IMR-90 (cell line): ENCODE measurements around the gene CYB5D1. TPM values are rescaled to one million over a fixed set of nuclear protein-coding genes. Genes with fewer than 3 reads are reported as not detected.

Experiments used
- ATAC-seq: fragments of 200-7000 bp; cut with Tn5 transposase; 2 replicates; pipeline ENCODE4 v1.9.1; 2020; ENCODE audit warnings: low read depth, mild to moderate bottlenecking, moderate library complexity
- BruUV-seq: library from RNA; stranded (reverse); fragments of 400-500 nt; replicated peaks from 2 replicates; lab custom pipeline; 2021; lab: Mats Ljungman, UMichigan
- CTCF ChIA-PET: fragments of 300-600 bp; formaldehyde crosslinking; extraction: SDS; loops from one replicate; lab custom pipeline; 2021; ENCODE audit warnings: antibody characterized with exemption; lab: Yijun Ruan, JAX
- POLR2A ChIA-PET: fragments of 300-600 bp; sonication (Branson Sonifier 250); formaldehyde crosslinking; loops from one replicate; lab custom pipeline; 2022; ENCODE audit warnings: antibody characterized with exemption; ENCODE audit not compliant: unreplicated experiment; lab: Charles Lee
- DNase-seq: peaks from one replicate; pipeline ENCODE4 v3.0.0; 2013
- H2AFZ ChIP-seq: replicated peaks from 2 replicates; pipeline ENCODE3; 2013; ENCODE audit warnings: low read length, mild to moderate bottlenecking; ENCODE audit not compliant: poor library complexity
- H2AK5ac ChIP-seq: 2 replicates; pipeline ENCODE4 v1.6.1; 2013; ENCODE audit warnings: low read depth, low read length, inconsistent platforms
- H2AK9ac ChIP-seq: replicated peaks from 2 replicates; pipeline ENCODE3; 2013; ENCODE audit warnings: mild to moderate bottlenecking, low read depth, low read length, moderate library complexity; ENCODE audit not compliant: poor library complexity
- H2BK120ac ChIP-seq: 2 replicates; pipeline ENCODE4 v1.6.1; 2013; ENCODE audit warnings: low read depth, low read length, inconsistent platforms
- H2BK15ac ChIP-seq: 3 replicates; pipeline ENCODE4 v1.6.1; 2013; ENCODE audit warnings: low read depth, low read length, inconsistent platforms
- H2BK20ac ChIP-seq: 2 replicates; pipeline ENCODE4 v1.6.1; 2013; ENCODE audit warnings: low read depth, mild to moderate bottlenecking, inconsistent platforms, low read length, moderate library complexity
- H2BK5ac ChIP-seq: 2 replicates; pipeline ENCODE4 v1.6.1; 2013; ENCODE audit warnings: mild to moderate bottlenecking, low read depth, low read length, inconsistent platforms; ENCODE audit not compliant: poor library complexity, severe bottlenecking
- H3K14ac ChIP-seq: replicated peaks from 2 replicates; pipeline ENCODE4 v1.6.1; 2013; ENCODE audit warnings: low read depth, low read length, inconsistent platforms
- H3K18ac ChIP-seq: 2 replicates; pipeline ENCODE4 v1.6.1; 2013; ENCODE audit warnings: low read depth, low read length, control low read depth
- H3K23ac ChIP-seq: 2 replicates; pipeline ENCODE4 v1.6.1; 2013; ENCODE audit warnings: low read depth, low read length, inconsistent platforms
- H3K27ac ChIP-seq: 2 replicates; pipeline ENCODE4 v1.5.1; 2013; ENCODE audit warnings: mild to moderate bottlenecking, control low read depth, low read length; ENCODE audit not compliant: insufficient read depth
- H3K27me3 ChIP-seq: 2 replicates; pipeline ENCODE4 v1.6.1; 2013; ENCODE audit warnings: low read length; ENCODE audit not compliant: control insufficient read depth, insufficient read depth
- H3K36me3 ChIP-seq: 2 replicates; pipeline ENCODE4 v1.6.1; 2013; ENCODE audit warnings: low read length, mixed read lengths; ENCODE audit not compliant: control insufficient read depth, insufficient read depth
- H3K4ac ChIP-seq: 2 replicates; pipeline ENCODE4 v1.6.1; 2013; ENCODE audit warnings: low read depth, low read length, inconsistent platforms
- H3K4me1 ChIP-seq: 2 replicates; pipeline ENCODE4 v1.6.1; 2013; ENCODE audit warnings: low read length, mixed read lengths; ENCODE audit not compliant: control insufficient read depth, insufficient read depth
- H3K4me2 ChIP-seq: 2 replicates; pipeline ENCODE4 v1.6.1; 2013; ENCODE audit warnings: low read depth, mild to moderate bottlenecking, control low read depth, low read length, moderate library complexity
- H3K4me3 ChIP-seq: 2 replicates; pipeline ENCODE4 v1.5.1; 2013; ENCODE audit warnings: low read depth, mild to moderate bottlenecking, control low read depth, low read length, moderate library complexity; ENCODE audit not compliant: insufficient read depth
- H3K56ac ChIP-seq: 2 replicates; pipeline ENCODE4 v1.6.1; 2013; ENCODE audit warnings: low read length, inconsistent platforms; ENCODE audit not compliant: insufficient read depth; ENCODE audit errors: extremely low read depth
- H3K79me1 ChIP-seq, 2 experiments: 2 replicates each; pipeline ENCODE4 v1.6.1; 2013; ENCODE audit warnings: low read length in 2 of 2, inconsistent platforms in 1 of 2, low read depth in 1 of 2
- H3K9ac ChIP-seq: 2 replicates; pipeline ENCODE4 v1.6.1; 2013; ENCODE audit warnings: low read depth, low read length, control low read depth
- H3K9me1 ChIP-seq: 2 replicates; pipeline ENCODE4 v1.6.1; 2013; ENCODE audit warnings: low read length, inconsistent platforms; ENCODE audit not compliant: insufficient read depth
- H3K9me3 ChIP-seq: 2 replicates; pipeline ENCODE4 v1.6.1; 2013; ENCODE audit warnings: low read length; ENCODE audit not compliant: control insufficient read depth, insufficient read depth
- H4K20me1 ChIP-seq: 2 replicates; pipeline ENCODE4 v1.6.1; 2013; ENCODE audit warnings: low read length, inconsistent platforms; ENCODE audit not compliant: insufficient read depth
- H4K5ac ChIP-seq: 2 replicates; pipeline ENCODE4 v1.6.1; 2013; ENCODE audit warnings: mild to moderate bottlenecking, low read depth, low read length, control low read depth
- H4K8ac ChIP-seq, 2 experiments: 2 replicates each; pipeline ENCODE4 v1.6.1; 2013; ENCODE audit warnings: low read depth in 2 of 2, low read length in 2 of 2, control low read depth in 1 of 2, inconsistent platforms in 1 of 2
- H4K91ac ChIP-seq: 2 replicates; pipeline ENCODE4 v1.6.1; 2013; ENCODE audit warnings: low read depth, low read length, inconsistent platforms; ENCODE audit not compliant: insufficient read depth
- BHLHE40 ChIP-seq: fragments of 150-350 bp; IDR thresholded peaks from 2 replicates; pipeline ENCODE4 v1.6.1; 2016; ENCODE audit warnings: mild to moderate bottlenecking, low read depth, low read length
- CEBPB ChIP-seq: IDR thresholded peaks from 2 replicates; pipeline ENCODE4 v1.6.1; 2012; ENCODE audit warnings: low read depth, low read length, improper control_type of control experiment
- CHD1 ChIP-seq: IDR thresholded peaks from 2 replicates; pipeline ENCODE4 v1.6.1; 2012; ENCODE audit warnings: low read depth, low read length, improper control_type of control experiment
- CTCF ChIP-seq: conservative IDR thresholded peaks from 2 replicates; pipeline ENCODE4 v1.5.1; 2012; ENCODE audit warnings: mild to moderate bottlenecking, low read depth, low read length, improper control_type of control experiment
- ELK1 ChIP-seq: fragments of 150-350 bp; IDR thresholded peaks from 2 replicates; pipeline ENCODE4 v1.6.1; 2016; ENCODE audit warnings: low read depth, mild to moderate bottlenecking, low read length, moderate library complexity, borderline replicate concordance
- FOS ChIP-seq: fragments of 150-350 bp; IDR thresholded peaks from 2 replicates; pipeline ENCODE4 v1.6.1; 2016; ENCODE audit warnings: low read depth, low read length
- MAFK ChIP-seq: IDR thresholded peaks from 2 replicates; pipeline ENCODE4 v1.6.1; 2012; ENCODE audit warnings: low read depth, low read length, improper control_type of control experiment
- MXI1 ChIP-seq: IDR thresholded peaks from 2 replicates; pipeline ENCODE4 v1.6.1; 2012; ENCODE audit warnings: low read depth, mild to moderate bottlenecking, low read length, moderate library complexity, borderline replicate concordance
- NFE2L2 ChIP-seq: fragments of 150-350 bp; IDR thresholded peaks from 2 replicates; pipeline ENCODE4 v1.6.1; 2016; ENCODE audit warnings: low read depth, mild to moderate bottlenecking, low read length
- POLR2A ChIP-seq: IDR thresholded peaks from 2 replicates; pipeline ENCODE4 v1.6.1; 2012; ENCODE audit warnings: mild to moderate bottlenecking, low read depth, low read length
- RAD21 ChIP-seq: IDR thresholded peaks from 2 replicates; pipeline ENCODE4 v1.6.1; 2012; ENCODE audit warnings: low read length, improper control_type of control experiment
- RCOR1 ChIP-seq: IDR thresholded peaks from 2 replicates; pipeline ENCODE4 v1.6.1; 2012; ENCODE audit warnings: mild to moderate bottlenecking, low read length, improper control_type of control experiment; ENCODE audit not compliant: insufficient replicate concordance
- SMC3 ChIP-seq: fragments of 150-350 bp; IDR thresholded peaks from 2 replicates; pipeline ENCODE4 v1.6.1; 2016; ENCODE audit warnings: low read depth, mild to moderate bottlenecking, antibody characterized with exemption, low read length, moderate library complexity
- WGBS, 2 experiments: methylation state at CpG; one replicate each; pipeline versions ENCODE4 v1.1.5 to v1.1.7; 2013; ENCODE audit warnings: missing lambda C conversion rate in 2 of 2; ENCODE audit not compliant: insufficient read length in 1 of 2; ENCODE audit errors: extremely low coverage in 2 of 2; 5-methylcytosine and 5-hydroxymethylcytosine counted together
- dilution Hi-C: fragments of 300-500 bp; cut with HindIII; formaldehyde crosslinking; loops from one replicate; pipeline ENCODE4 v1.14.3; 2018; ENCODE audit warnings: low sequenced_read_pairs; ENCODE audit not compliant: unreplicated experiment
- in situ Hi-C: fragments of 300-500 bp; cut with MboI; formaldehyde crosslinking; loops from 3 replicates; pipeline ENCODE4 v1.14.3; 2019; ENCODE audit warnings: low sequenced_read_pairs, inconsistent platforms, mixed read lengths
- intact Hi-C: fragments of 100-400 bp; cut with micrococcal nuclease; formaldehyde crosslinking; loops from 2 replicates; pipeline ENCODE4 v1.10.0; 2022
- polyA plus RNA-seq, 3 experiments: library from polyadenylated mRNA; depleted of rRNA; stranded (reverse); fragments of >200 nt; gene quantifications; 2 replicates each; pipeline ENCODE4 v1.2.3, GENCODE V29; 2012; ENCODE audit warnings: low replicate concordance in 1 of 3
- total RNA-seq: library from RNA; depleted of rRNA; stranded (reverse); fragments of >200 nt; gene quantifications from 2 replicates; pipeline ENCODE4 v1.2.3, GENCODE V29; 2012

CYB5D1 gene
- total and polyA plus RNA-seq, 2 of the 4 experiments (the other 2 are of a cell fraction) = 8.8 to 10.8 TPM

- no peak overlapping the region for H3K23ac ChIP-seq
- H4K20me1 ChIP-seq = peaks cover 42% of the 10 kb centered on the region
- no peak overlapping the region for H4K8ac ChIP-seq
- ATAC-seq (no peak), DNase-seq (no peak)
- ChIA-PET CTCF (interaction anchor here (1.2 kb wide), 1 partner anchor 11 kb away, joined by 3 read pairs; no protein-coding TSS in a partner anchor), POLR2A (no interaction called here)
- no peak overlapping the region for H2BK5ac ChIP-seq
- BruUV-seq = no TSS peak
- 86% methylated on average over 6 of the region's 12 CpGs; no CpG with 5 or more reads in 1 of the 2 experiments for WGBS, 2 experiments
- no peak overlapping the region for H3K4ac ChIP-seq
- no peak overlapping the region for H3K4me3 ChIP-seq
- intact Hi-C loops = no loop called here
- no peaks in the 10 kb centered on the region for H3K9me3 ChIP-seq
- H2BK20ac ChIP-seq = no peak overlapping the region
- no peak overlapping the region for H2BK120ac ChIP-seq
- peaks cover 7% of the 10 kb centered on the region for H3K4me1 ChIP-seq
- no peak overlapping the region for H4K91ac ChIP-seq
- H3K14ac ChIP-seq = no peak overlapping the region
- no peak overlapping the region for H2BK15ac ChIP-seq
- in situ Hi-C loops = no loop called here
- H3K79me1 ChIP-seq = peaks cover 14 to 40% of the 10 kb centered on the region in 2 experiments
- TF ChIP-seq MXI1 = no peak
- no peak for TF ChIP-seq MAFK
- TF ChIP-seq CEBPB = no peak
- no peak for TF ChIP-seq POLR2A
- TF ChIP-seq BHLHE40 = no peak
- TF ChIP-seq NFE2L2 = no peak
- no peak for TF ChIP-seq CTCF
- TF ChIP-seq ELK1 = no peak
- TF ChIP-seq SMC3 = no peak
- no peak for TF ChIP-seq CHD1
- TF ChIP-seq FOS = no peak
- TF ChIP-seq RAD21 = no peak
- TF ChIP-seq RCOR1 = no peak
- no peak overlapping the region for H3K9ac ChIP-seq
- H4K5ac ChIP-seq = no peak overlapping the region
- peaks cover 67% of the 10 kb centered on the region for H3K36me3 ChIP-seq
- no peak overlapping the region for H2AK5ac ChIP-seq
- no peak overlapping the region for H3K56ac ChIP-seq
- no peak overlapping the region for H3K4me2 ChIP-seq
- H2AK9ac ChIP-seq = no peak overlapping the region
- H3K27ac ChIP-seq = no peak overlapping the region
- H3K18ac ChIP-seq = no peak overlapping the region
- dilution Hi-C loops = no loop called here
- H3K27me3 ChIP-seq = no peaks in the 10 kb centered on the region
- no peak overlapping the region for H2AFZ ChIP-seq
- H3K9me1 ChIP-seq = no peaks in the 10 kb centered on the region
Measured at GRCh38 chr17:7849751-7850504, 7.9 kb upstream of the CYB5D1 start.
